Pons (tissue), 1 donor: Measurements from ENCODE around the gene IQCE.
A peak's percentile ranks its signal among the peaks of the same experiment; 100 is the strongest.

Experiments used
- DNase-seq: peaks from one replicate; pipeline ENCODE4 v3.0.0-alpha.2; 2016; ENCODE audit warnings: low spot score

IQCE gene

GRCh38 chr7:2616387-2617324, 57.9 kb downstream of the IQCE start:
- peak; percentile 49 for DNase-seq

DNA sequence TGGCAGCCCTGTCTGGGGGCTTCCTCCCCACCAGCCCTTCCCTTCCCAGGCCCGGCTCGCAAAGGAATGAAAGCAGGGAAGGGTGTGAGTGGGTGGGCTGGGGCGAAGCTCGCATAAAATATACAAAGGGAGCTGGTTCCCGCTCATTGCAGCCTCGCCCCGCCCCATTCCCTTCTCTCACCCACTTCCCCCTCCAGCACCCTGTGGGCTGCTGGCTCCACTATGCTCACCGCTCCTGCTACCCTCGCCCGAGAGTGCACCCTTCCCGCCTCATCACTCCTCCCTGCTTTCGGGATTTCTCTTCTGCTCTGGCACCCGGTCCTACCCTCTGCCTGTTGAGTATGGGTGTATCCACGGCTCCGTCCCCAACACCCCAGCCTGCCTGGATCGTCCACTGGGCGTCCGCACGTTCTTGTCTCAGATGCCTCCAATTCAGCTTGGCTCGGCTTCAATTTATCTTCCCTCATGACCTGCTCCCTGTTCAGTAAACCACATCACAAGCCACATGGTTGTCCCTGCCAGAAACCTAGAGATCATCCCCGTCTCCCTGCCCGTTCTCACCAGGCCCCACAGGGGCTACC, 58.6 kb downstream of the IQCE start:
- no peak for DNase-seq

DNA sequence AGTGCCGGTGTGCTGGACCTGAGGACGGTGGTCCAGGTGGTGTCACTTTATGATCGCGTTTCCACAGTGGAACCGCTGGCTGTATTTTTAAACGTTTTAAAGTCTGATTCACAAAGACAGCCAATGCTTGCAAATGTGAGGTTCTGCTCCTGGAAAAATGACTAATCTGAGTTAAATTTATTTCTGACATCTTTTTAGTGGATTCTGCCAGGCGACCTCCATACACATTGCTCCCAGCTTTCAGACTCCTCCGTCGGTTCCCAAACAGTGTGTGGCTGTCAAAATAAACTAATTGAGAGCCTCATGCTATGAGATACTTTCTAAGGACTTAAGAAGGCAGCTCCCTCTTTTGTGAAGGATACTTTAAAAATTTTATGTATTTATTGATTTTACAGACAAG, 60.3 kb downstream of the IQCE start:
- no peak for DNase-seq

GRCh38 chr7:2621061-2621828, 62.5 kb downstream of the IQCE start:
- DNase-seq: no peak

DNA sequence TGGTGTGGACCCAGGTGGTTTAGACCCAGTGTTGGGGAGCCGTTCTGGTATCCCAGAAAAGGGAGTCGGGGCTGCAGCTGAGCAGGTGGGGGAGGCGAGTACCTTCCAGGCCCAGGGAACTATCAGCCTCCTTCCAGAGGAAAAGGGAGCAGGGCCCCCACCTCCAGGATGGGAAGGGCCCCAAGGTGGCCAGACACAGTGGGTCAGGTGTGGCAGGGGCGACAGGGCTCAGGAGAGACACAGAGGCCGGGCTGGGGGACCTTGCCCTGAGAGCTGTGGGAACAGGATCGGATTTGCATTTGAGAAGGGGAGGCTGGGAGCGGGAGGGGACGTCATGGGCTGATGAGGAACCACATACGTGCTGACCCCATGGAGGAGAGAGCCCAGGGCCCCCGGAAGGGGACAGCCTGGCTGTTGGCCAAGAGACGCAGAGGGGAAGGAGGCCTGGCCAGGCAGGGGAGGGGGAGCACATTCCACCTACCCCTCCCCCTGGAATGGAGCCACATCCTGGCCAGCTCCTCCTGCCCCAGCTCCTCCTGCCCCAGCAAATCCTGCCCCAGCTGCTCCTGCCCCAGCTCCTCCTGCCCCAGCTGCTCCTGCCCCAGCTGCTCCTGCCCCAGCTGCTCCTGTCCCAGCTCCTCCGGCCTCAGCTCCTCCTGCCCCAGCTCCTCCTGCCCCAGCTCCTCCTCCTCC, 63.3 kb downstream of the IQCE start:
- DNase-seq: no peak

GRCh38 chr7:2622869-2623697, 64.3 kb downstream of the IQCE start:
- no peak for DNase-seq

- no peak for DNase-seq
Measured at GRCh38 chr7:2623698-2624014, 64.9 kb downstream of the IQCE start.

GRCh38 chr7:2624293-2624886, 65.6 kb downstream of the IQCE start:
- DNase-seq: no peak

DNA sequence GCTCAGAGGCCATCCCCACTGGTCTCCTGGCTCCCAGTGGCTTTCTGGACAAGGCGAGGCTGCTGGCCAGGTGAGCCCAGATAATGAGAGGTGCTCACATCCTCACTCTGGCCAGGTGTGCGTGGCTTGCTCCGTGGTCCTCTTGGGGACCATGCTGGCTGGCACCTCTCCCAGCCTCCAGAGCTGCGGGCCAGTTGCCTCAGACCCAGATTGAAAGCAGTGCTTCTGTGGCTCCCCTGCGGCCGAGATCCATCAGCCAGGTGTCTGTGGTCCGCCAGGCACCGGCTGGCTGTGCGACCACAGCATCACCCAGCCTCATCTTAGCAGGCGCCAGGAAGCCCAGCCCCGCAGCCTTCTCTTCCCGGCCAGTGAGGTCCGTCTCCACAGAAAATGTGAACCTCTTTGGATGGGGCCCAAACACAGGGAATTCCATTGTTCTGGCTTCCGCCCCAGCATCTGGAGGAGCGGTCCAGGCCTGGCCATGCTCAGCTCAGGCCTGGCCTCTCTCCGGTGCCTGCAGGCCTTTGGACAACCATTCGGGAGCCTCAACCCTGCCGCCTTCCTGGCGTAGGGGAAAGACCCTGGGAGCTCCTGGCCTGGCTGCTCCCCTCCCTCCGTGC, 67.8 kb downstream of the IQCE start:
- no peak for DNase-seq

- DNase-seq: no peak
Measured at GRCh38 chr7:2627258-2628129, 68.7 kb downstream of the IQCE start.

DNA sequence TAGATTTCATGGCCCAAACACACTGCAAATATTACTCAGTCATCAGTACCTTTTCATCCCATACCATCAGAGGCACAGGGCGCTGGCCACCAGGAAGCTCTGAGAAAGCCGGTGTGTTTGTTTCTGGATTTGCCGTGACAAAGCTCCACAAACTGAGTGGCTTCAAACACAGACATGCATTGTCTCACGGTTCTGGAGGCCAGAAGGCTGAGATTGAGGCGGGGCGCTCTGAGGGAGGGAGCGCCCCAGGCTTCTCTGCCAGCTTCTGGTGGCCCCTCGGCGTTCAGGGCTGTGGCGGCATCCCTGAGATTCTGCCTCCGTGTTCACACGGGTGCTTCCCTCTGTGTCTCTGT, 69.3 kb downstream of the IQCE start:
- peak; percentile 75 for DNase-seq

GRCh38 chr7:2628891-2629290, 70.1 kb downstream of the IQCE start:
- DNase-seq: no peak

DNA sequence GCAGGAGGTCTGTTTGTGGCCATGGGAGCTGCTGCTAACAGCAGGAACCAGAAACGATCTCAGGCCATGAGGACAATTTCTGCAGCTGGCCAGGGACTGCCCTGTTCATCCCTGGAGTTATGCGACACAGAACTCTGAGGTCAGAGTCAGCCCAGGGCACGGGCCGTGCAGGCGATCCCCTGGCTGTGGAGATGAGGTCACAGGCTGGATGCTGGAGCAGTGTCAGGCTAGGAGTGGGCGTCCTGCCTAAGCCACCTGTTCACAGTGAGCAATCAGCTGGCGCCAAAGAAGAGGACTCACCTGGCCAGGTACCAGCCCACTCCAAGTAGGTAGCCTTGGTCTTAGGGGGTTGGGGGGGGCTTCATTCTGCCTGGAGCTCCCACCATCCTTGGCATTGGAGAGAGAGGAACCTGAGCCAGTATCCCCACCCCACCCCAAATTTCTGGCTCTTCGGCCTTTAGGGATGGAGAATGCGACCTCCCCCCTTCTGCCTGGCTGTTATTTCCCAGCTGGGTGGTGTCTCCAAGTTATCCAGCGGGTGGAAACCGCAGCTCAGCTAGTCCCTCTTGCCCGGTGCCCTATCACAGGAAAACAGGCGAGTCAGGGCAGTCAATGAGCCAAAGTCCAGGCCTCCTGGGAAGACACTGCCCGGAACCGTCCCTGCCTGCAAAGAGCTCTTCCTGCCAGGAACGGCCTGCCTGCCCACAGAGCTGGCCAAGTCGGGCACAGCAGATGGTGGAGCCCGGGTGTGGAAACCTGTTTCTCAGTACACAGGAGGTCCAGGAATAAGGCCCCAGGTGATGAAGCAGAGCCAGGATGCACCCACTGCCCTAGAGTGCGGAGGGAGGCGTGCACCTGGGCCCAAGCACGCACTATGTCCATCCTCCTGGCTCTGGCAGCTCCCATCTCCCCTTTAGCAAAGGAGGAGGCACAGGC, 71.2 kb downstream of the IQCE start:
- no peak for DNase-seq

- no peak for DNase-seq
Measured at GRCh38 chr7:2631946-2632732, 73.4 kb downstream of the IQCE start, which contains the start of gene TTYH3. Gene TTYH3 (plus strand): TSS chr7:2631986. CDS start chr7:2632156, 170 bp downstream.

DNA sequence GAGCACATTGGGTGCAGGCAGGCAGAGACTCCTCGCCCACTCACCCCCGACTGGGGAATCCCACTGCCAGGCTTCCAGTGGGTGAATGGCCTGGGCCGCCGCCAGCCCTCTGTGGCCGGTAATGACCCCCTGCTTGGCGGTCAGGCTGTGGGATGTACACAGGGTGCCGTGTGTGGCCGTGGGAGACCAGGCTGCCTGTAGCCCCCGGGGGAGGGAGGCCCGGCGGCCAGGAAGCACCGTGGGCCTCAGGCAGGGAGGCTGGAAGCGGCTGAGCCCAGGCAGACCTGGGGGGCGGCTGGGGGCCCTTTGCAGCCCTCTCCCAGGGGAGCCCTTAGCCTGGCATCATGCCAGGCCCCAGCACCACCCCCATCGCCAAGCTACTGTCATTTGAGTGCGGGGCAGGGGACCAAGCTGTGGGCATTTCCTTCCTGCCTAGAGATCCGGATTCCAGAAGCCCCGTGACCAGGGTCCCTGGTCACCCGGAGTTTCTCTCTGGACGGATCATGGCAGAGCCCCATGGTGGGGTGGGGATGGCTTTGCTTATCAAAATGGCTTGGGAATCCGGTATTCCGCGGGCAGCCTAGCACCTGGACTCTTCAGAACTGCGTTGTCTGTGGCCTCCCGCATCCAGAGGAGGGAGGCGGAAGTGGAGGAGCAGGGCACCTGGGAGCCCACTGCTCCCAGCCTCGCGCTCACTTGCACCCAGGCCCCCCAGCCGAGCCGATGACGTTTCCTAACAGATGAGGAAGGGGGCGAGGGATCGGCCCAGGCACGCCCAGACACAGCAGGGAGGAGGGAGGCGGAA, 74.2 kb downstream of the IQCE start:
- peak; percentile 43 for DNase-seq

- DNase-seq: peak; percentile 37
Measured at GRCh38 chr7:2633538-2634266, 74.9 kb downstream of the IQCE start.
